Right ventricle myocardium inferior (tissue), 1 donor: Measurements from ENCODE around the gene ZNF829. TPM values are rescaled to one million over a fixed set of nuclear protein-coding genes. Genes with fewer than 3 reads are reported as not detected.

Source experiments
- ATAC-seq: fragments of 200-7000 bp; cut with Tn5 transposase; one replicate; pipeline ENCODE4 v1.9.1; 2020; ENCODE audit warnings: mild to moderate bottlenecking, moderate library complexity
- DNase-seq: peaks from one replicate; pipeline ENCODE4 v3.0.0; 2021; ENCODE audit errors: missing footprints
- intact Hi-C: fragments of 100-400 bp; cut with DNase I; formaldehyde crosslinking; loops from one replicate; pipeline ENCODE4 v1.11.0; 2022
- long read RNA-seq: library from polyadenylated mRNA; unstranded; transcript quantifications from one replicate; pipeline ENCODE4 v2.0.0, GENCODE V29; 2021
- total RNA-seq: library from RNA; stranded (reverse); fragmentation: NEBNext Ultra II Directional; extraction: Animal tissue kit (Norgen Biotek cat#: 25700); gene quantifications from one replicate; pipeline ENCODE4 v1.2.1, GENCODE V29; 2021
- donor health status: DM: no; HTN: yes; CAD: no; lungs with severe emphysema.

The ZNF829 gene
- total RNA-seq = 2.1 TPM
- long read RNA-seq = 0 reads

DNA sequence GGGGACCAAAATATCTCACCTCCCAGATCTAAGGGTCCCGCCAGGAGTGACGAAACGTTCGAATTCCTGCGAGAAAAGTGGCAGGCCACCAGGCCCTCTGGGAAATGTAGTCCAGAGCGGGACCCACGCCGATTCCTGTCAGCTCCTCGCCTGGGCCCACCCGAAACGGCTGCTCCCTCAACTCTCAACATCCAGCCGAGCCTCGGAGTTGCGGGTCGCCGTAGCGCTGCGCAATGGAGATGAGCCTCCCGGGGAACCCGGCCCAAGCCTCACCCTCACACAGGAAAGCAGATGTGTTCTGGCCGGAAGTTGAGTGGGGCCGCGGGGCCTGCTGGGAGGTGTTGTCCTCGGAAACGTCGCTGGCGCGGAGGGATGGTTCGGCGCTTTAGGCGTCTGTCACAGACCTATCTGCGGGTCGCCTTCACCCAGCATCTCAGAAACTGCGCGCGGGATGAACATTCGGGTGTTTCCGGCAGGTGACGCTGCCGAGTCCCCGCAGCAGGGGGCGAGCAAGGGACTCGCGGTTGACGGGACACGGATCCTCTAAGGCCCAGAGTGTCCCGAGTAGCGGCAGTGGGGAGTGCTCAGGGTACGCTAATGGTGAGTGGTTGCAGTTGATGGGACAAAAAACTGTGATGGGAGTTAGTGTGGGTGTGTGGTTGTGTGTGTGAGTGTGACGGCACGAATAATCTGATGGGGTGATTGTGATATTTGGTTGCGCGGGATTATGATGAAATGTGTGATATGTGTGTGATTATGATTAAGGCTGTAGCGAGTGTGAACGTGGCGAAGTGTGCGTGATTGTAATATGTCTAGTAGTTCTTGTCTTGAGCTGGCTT is at the start of gene ZNF829, which contains the start of gene ZNF568:
Gene ZNF829, minus strand, starts transcription at position 300 of the 839 bp plus-strand sequence. CDS start 1,124 bp downstream, outside the sequence.
Gene ZNF568, plus strand, starts transcription at position 341 of the 839 bp plus-strand sequence. CDS start 6,439 bp downstream, outside the sequence.
- intact Hi-C loops = loop anchor here (2.0 to 10.0 kb wide), 4 partner anchors 56 to 455 kb away; partner anchors contain the start of genes ZNF260, ZNF420 and ZNF527
- DNase-seq = peak; percentile 95
- peak; percentile 98 for ATAC-seq

DNA sequence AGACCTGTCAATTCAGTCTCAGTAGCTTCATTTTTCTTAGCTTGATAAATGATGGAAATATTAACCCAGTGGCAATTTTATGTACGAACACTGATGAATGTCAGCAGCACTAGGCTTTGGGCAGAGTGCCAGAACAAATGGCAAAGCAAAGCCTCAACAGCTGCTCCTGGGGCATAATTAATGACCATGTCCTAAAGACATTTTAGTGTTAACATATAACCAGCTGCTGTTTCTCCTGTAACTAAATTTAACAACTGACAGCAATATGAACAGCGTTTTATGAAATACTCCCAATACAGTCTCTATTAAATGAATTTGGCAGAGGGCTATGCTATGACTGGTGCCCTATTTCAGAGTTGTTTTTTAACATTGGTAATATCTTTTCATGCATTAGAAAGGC is 47.2 kb upstream of the ZNF829 start:
- DNase-seq (no peak), ATAC-seq (no peak)
- intact Hi-C loops = no loop called here

GRCh38 chr19:36962346-36962745 is 46.3 kb upstream of the ZNF829 start:
- no peak for ATAC-seq
- intact Hi-C loops = no loop called here
- no peak for DNase-seq

DNA sequence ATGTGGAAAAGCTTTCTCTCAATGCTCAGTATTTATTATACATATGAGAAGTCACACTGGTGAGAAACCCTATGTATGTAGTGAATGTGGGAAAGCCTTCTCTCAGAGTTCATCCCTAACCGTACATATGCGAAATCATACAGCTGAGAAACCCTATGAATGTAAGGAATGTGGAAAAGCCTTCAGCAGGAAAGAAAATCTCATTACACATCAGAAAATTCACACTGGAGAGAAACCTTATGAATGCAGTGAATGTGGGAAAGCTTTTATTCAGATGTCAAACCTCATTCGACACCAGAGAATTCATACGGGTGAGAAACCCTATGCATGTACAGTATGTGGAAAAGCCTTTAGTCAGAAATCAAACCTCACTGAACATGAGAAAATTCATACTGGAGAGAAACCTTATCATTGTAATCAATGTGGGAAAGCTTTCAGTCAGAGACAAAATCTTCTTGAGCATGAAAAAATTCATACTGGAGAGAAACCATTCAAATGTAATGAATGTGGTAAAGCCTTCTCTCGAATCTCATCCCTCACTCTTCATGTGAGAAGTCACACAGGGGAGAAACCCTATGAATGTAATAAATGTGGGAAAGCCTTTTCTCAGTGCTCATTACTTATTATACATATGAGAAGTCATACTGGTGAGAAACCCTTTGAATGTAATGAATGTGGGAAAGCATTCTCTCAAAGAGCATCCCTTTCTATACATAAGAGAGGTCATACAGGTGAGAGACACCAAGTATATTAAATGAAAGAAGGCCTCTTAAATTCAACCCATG is 34.4 kb upstream of the ZNF829 start:
- intact Hi-C loops = no loop called here
- DNase-seq (no peak), ATAC-seq (no peak)

- intact Hi-C loops = no loop called here
- ATAC-seq = no peak
Observed at GRCh38 chr19:36939153-36939552, 23.1 kb upstream of the ZNF829 start.

DNA sequence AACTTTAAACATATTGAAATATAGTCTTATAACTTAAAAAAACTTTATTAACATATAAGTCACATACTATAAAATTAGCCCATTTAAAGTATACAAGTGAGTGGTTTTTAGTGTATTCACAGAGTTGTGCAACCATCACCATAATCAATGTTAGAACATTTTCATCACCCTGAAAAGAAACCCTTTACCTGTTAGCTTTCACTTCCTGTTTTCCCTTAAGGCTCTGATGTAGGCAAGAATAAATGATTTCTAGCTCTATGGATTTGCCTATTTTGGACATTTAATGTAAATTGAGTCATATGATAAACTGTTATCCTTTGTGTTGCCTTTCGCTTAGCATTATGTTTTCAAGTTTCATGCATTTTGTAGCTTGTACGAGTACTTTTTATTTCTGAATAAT is 15.6 kb upstream of the ZNF829 start:
- DNase-seq (no peak), ATAC-seq (no peak)
- intact Hi-C loops = no loop called here

More at GRCh38 chr19:36939153-36939552, 23.1 kb upstream of the ZNF829 start:
- DNase-seq = no peak

- no peak for DNase-seq
- ATAC-seq = no peak
- intact Hi-C loops = loop anchor here (5.0 to 10.0 kb wide), 2 partner anchors 54 to 157 kb away; partner anchors contain the start of gene ZNF420
Observed at GRCh38 chr19:36918090-36918489, 2.0 kb upstream of the ZNF829 start.

DNA sequence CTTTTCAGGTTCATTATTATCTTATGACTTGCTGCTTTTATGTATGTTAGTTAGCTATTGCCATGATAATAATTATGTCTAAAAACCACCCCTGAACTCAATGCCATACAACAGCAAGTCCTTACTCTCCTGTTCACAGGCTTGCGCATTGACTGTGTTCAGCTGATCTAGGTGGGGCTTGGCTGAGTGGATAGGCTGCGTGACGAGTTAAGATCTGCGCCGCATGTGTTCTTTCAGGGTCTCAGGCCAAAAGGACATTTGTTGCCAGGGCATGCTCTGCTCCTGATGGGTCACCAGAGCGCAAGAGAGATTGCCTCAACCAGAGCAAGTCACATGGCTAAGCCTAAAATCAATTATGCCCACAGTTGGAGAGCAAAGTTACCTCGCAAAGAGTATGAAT is 900 bp upstream of the ZNF829 start:
- no peak for ATAC-seq
- no peak for DNase-seq
- intact Hi-C loops = loop anchor here (2.0 to 10.0 kb wide), 4 partner anchors 55 to 454 kb away; partner anchors contain the start of genes ZNF260, ZNF420 and ZNF527

DNA sequence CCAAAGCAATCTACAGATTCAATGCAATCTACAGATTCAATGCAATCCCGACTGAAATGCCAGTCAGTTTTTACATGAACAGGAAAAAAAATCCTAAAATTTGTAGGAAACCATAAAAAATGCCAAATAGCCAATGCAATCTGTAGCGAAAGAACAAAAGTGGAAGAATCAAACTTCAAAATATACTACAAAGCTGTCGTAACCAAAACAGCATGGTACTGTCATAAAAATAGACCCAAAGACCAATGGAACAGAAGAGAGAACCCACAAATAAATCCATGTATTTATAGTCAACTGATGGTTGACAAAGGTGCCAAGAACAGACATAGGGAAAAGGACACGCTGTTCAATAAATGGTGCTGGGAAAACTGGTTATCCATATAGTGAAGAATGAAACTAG is 17.7 kb downstream of the ZNF829 start:
- intact Hi-C loops = no loop called here
- DNase-seq (no peak), ATAC-seq (no peak)

GRCh38 chr19:36894849-36895383 is 21.2 kb downstream of the ZNF829 start:
- intact Hi-C loops = no loop called here
- ATAC-seq (no peak), DNase-seq (no peak)

DNA sequence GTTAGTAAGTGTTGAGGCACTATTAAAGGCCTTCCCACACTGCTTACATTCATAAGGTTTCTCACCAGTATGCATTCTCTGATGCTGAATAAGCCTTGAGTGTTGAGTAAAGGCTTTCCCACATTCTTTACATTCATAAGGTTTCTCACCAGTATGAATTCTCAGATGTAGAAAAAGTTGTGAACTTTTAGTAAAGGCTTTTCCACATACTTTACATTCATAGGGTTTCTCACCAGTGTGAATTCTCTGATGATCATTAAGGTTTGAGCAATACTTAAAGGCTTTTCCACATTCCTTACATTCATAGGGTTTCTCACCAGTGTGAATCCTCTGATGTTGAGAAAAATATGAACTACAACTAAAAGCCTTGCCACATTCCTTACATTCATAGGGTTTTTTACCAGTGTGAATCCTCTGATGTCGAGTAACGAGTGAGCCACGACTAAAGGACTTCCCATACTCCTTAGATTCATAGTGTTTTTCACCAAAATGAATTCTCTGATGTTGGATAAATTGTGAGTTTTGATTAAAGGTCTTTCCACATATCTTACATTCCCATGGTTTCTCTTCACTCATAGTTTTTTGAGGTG is 24.2 kb downstream of the ZNF829 start:
- ATAC-seq = no peak
- intact Hi-C loops = no loop called here
- no peak for DNase-seq

- no peak for DNase-seq
- intact Hi-C loops = no loop called here
Observed at GRCh38 chr19:36876993-36877938, 38.8 kb downstream of the ZNF829 start.

DNA sequence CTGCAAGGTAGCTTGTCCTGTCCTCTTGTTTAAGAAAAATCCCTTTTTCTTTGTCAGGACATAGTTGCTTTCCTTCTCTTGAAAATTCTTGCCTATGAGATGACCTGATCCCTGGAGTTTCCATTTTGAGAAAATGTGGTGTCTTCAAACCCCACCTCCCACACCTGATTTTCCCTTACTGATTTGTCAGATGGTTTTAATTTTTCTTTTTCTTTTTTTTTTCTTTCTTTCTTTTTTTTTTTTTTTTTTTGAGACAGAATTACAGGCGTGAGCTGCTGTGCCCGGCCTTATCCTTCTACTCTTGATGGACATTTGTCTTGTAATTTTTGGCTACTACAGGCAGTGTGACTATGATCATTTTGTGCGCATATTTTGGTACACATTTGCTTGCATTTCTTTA is 64.2 kb downstream of the ZNF829 start:
- DNase-seq = no peak
- intact Hi-C loops = loop anchor here (2.0 kb wide), 1 partner anchor 79 kb away; the partner anchor contains the start of gene ZNF850
- ATAC-seq = no peak

More at GRCh38 chr19:36876993-36877938, 38.8 kb downstream of the ZNF829 start:
- ATAC-seq = no peak

DNA sequence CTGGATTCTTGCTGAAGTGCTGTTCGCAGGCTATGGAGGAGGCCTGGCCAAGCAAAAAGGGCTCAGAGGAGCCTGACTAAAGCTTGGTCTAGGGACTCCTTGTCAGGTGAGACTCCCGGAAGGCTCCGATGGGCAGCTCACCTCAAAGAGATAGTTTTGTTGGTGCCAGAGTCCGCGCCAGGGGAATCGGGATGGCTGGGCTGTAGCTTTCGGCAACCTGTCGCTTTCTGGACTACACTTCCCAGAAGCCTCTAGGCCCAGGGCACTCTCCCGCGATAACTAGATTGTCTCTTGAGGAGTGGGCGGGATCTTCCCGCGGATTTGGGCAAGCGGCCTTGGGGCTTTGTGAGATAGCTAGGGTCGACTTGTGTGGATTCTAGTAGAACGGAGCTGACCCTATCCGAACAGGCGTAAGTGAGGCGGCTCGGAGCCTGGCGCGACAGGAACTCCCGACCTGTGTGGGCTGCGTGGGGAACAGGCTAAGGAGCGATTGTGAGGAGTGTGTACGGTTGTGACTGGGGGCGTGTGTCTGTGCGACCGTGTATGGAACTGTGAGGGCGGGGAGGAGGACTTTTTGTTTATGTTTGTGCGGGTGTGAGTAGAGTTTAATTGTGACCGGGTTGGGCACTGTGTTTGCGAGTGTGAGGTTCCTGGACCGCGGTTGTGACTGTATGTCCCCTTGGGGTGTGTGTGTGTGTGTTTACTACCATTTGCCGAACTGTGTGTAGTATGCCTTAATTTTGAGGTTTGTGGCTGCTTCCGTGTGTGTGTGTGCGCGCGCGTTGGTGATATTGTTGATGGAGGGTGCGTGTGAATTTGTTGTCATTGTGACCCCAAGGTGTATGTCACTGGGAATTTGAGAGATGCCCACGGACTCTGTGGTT is 65.3 kb downstream of the ZNF829 start, which contains the start of gene ZNF345:
Gene ZNF345, plus strand, starts transcription at position 318 of the 884 bp plus-strand sequence. CDS start 25,955 bp downstream, outside the sequence.
- DNase-seq = peak; percentile 94
- peak; percentile 97 for ATAC-seq
- intact Hi-C loops = loop anchor here (1.0 to 2.0 kb wide), 2 partner anchors 12 to 78 kb away; partner anchors contain the start of genes ZNF790 and ZNF850

- DNase-seq (peak; percentile 96), ATAC-seq (peak; percentile 98)
- intact Hi-C loops = loop anchor here (1.0 to 2.0 kb wide), 2 partner anchors 12 to 77 kb away; partner anchors contain the start of genes ZNF790 and ZNF850
Observed at GRCh38 chr19:36849701-36850558, 66.2 kb downstream of the ZNF829 start.
